RWPE2 (cell line): ENCODE data around the gene CASP5.
"Not testable (repeated sequence)": the region's sequence is repeated elsewhere in the genome, so short reads cannot be mapped to it uniquely, and the experiment has no call there.

Experiments used
- ATAC-seq: fragments of 200-7000 bp; cut with Tn5 transposase; 3 replicates; pipeline ENCODE4 v1.9.1; 2021; ENCODE audit warnings: low read depth
- DNase-seq: peaks from one replicate; pipeline ENCODE4 v3.0.0-alpha.2; 2020; ENCODE audit warnings: low spot score
- H3K27ac ChIP-seq: fragments of 450-650 bp; 2 replicates; pipeline ENCODE4 v1.5.1; 2017; ENCODE audit warnings: mild to moderate bottlenecking; ENCODE audit not compliant: poor library complexity, severe bottlenecking
- H3K27me3 ChIP-seq: fragments of 250-450 bp; sonication (Bioruptor Pico); 2 replicates; pipeline ENCODE4 v1.5.1; 2021; ENCODE audit warnings: mild to moderate bottlenecking, moderate library complexity; ENCODE audit not compliant: insufficient read depth, poor library complexity, severe bottlenecking
- H3K36me3 ChIP-seq: fragments of 250-450 bp; sonication (Bioruptor Pico); 2 replicates; pipeline ENCODE4 v1.5.1; 2020; ENCODE audit warnings: low read depth, mild to moderate bottlenecking, moderate library complexity
- H3K4me1 ChIP-seq: fragments of 250-450 bp; sonication (Bioruptor Pico); 2 replicates; pipeline ENCODE4 v1.5.1; 2021; ENCODE audit warnings: mild to moderate bottlenecking, moderate library complexity; ENCODE audit not compliant: insufficient read depth, poor library complexity, severe bottlenecking
- H3K4me3 ChIP-seq: fragments of 250-450 bp; sonication (Bioruptor Pico); 2 replicates; pipeline ENCODE4 v1.5.1; 2021; ENCODE audit warnings: mild to moderate bottlenecking, moderate library complexity; ENCODE audit not compliant: severe bottlenecking
- H3K9me3 ChIP-seq: fragments of 250-450 bp; sonication (Bioruptor Pico); 2 replicates; pipeline ENCODE4 v1.5.1; 2021; ENCODE audit warnings: mild to moderate bottlenecking, moderate library complexity; ENCODE audit not compliant: severe bottlenecking
- TF ChIP-seq, protein P1 (sequence below): fragments of 450-650 bp; IDR thresholded peaks from one replicate; pipeline ENCODE4 v1.5.1; 2017; ENCODE audit warnings: mild to moderate bottlenecking, moderate library complexity; ENCODE audit not compliant: poor library complexity, severe bottlenecking

The CASP5 gene

DNA sequence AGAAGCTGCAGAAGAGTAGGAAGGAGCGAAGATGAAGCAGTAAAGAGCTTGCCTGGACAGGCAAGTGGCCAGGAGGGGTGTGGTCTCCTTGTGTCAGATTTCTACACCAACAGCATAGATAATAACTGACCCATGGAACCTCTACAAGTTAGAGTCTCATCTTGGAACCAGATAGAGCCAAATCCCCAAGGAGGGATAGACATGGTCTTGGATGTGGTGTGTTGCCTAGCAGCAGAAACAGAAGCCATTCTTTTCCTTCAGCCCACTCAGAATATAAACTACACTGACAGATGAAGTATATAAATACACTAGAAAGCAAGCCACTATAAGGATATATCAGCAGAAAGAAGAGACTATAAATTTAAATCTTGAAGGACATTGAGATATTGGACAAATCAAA is 26.5 kb upstream of the CASP5 start:
- TF ChIP-seq, protein P1, sequence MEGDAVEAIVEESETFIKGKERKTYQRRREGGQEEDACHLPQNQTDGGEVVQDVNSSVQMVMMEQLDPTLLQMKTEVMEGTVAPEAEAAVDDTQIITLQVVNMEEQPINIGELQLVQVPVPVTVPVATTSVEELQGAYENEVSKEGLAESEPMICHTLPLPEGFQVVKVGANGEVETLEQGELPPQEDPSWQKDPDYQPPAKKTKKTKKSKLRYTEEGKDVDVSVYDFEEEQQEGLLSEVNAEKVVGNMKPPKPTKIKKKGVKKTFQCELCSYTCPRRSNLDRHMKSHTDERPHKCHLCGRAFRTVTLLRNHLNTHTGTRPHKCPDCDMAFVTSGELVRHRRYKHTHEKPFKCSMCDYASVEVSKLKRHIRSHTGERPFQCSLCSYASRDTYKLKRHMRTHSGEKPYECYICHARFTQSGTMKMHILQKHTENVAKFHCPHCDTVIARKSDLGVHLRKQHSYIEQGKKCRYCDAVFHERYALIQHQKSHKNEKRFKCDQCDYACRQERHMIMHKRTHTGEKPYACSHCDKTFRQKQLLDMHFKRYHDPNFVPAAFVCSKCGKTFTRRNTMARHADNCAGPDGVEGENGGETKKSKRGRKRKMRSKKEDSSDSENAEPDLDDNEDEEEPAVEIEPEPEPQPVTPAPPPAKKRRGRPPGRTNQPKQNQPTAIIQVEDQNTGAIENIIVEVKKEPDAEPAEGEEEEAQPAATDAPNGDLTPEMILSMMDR, result no peak
- H3K27me3 ChIP-seq, result no peaks in the 10 kb centered on the region
- no peak overlapping the region for H3K27ac ChIP-seq
- ATAC-seq, result no peak
- no peaks in the 10 kb centered on the region for H3K9me3 ChIP-seq
- no peaks in the 10 kb centered on the region for H3K36me3 ChIP-seq
- H3K4me1 ChIP-seq, result peaks cover 20% of the 10 kb centered on the region
- no peak overlapping the region for H3K4me3 ChIP-seq
- DNase-seq, result no peak

DNA sequence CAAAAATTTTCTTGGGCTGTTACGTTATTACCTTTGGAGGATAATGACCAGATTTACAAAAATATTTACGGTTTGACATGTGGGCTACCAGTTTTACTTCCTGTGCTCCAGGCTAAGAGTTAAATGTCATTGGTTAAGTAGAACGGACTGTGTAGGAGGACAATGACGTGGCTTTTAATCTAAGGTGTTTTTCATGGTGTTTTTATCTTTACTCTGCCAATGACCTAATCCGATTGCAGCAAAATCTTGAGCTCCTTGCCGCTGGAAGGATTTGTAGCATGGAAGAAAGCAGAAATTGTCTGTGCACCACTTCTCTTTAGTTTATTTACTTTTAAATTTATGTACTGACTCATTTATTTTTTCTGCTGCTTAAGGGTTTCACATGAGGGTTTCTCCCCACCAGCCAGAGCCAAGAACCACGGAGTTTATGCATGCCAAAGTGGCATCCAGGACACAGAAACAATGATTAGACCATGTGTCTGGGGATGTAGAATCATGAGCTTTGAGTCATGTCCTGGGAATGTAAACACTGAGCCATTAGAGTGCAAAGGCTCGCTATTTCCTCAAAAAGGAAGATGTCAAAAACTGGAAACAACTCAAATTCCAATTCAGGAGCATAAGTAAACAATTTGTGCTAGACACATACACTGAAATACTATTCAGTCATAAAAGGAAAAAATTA is 24.1 kb upstream of the CASP5 start:
- Histone ChIP-seq H3K27ac (peak overlapping the region; percentile 73), H3K36me3 (no peaks in the 10 kb centered on the region)
- TF ChIP-seq, protein P1, result no peak

DNA sequence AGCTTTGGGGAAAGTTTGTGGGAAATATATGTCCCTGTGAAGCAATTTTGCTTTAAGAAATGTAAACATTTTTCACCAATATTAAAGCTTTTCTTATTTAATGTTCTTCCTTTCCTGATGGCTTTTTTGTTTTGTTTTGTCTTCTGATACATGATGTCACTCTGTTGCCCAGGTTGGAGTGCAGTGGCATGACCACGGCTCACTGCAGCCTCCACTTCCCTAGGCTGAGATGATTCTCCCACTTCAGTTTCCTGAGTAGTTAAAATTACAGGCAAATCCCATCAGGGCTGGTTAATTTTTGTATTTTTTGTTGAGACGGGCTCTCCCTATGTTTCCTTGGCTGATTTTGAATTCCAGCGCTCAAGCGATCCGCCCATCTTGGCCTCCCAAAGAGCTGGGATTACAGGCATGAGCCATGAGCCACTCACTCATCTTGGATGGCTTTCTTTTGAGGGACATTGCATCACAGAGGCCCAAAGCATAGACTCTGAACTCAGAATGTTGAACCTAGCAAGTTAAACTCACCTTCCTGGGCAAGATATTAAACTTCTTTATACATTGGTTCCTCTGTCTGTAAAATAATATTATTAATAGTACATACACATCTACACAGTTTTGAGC is 22.8 kb upstream of the CASP5 start:
- Histone ChIP-seq H3K27me3 (no peaks in the 10 kb centered on the region), H3K4me1 (peaks cover 20% of the 10 kb centered on the region), H3K27ac (peak overlapping the region; percentile 73), H3K36me3 (no peaks in the 10 kb centered on the region), H3K4me3 (no peak overlapping the region), H3K9me3 (no peaks in the 10 kb centered on the region)
- ATAC-seq, result no peak
- DNase-seq, result no peak
- TF ChIP-seq, protein P1, result no peak

More for the DNA sequence above, 24.1 kb upstream of the CASP5 start:
- no peak overlapping the region for H3K4me3 ChIP-seq
- H3K4me1 ChIP-seq, result peaks cover 20% of the 10 kb centered on the region
- no peaks in the 10 kb centered on the region for H3K9me3 ChIP-seq
- no peaks in the 10 kb centered on the region for H3K27me3 ChIP-seq
- peak; percentile 61 for DNase-seq
- ATAC-seq, result peak; percentile 96

DNA sequence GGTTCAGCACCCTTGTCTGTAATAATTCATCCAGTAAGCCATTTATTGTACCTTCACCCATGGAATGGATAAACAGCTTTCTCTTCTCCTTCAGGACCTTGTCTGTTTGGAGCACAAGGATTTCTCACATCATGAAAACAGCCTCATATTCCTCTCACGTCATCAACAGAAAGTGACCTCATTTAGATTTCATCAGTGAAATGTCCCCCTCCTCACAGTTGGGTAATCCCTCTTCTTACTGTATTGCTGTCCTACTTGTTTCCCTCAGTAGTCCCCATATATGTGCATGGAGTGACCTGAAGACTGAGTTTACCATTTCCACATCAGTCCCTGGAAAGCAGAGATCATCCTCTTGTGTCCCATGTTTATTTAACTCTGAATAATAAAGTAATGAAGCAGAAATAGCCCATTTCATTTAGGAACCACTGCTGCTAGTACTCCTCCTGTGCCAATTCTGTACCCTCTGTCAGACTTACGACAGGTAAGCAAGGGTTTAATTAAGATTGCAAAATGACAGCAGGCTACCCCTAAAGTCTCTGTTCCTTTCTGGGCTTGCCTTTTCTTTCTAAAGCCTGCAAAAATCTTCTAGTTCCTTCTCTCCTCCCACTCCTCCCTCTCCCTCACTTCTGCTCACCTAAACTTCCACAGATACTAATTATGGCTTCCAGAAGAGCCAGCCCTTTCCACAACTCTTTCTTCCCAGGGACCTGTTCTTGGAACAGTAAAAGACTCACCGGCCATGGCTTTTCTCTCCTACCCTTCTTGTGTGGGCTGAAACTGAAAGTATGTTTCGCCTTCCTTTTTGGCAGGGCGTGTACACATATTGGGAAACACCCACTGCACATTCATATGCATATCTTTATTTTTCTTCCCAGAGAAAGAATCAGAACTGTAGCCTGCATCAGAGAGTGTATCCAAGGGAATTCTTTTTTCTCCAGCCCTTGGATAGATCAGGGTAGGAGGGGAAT is 21.9 kb upstream of the CASP5 start, which contains the start of gene CARD16:
TSS of gene CARD16 (minus strand) at position 779 of the 968 bp plus-strand sequence. CDS start at position 741, 38 bp downstream.
- not testable (repeated sequence) for H3K36me3 ChIP-seq, H3K9me3 ChIP-seq, H3K27me3 ChIP-seq, DNase-seq
- peak within 1 kb of the TSS; percentile 73 for H3K27ac ChIP-seq
- peaks cover 20% of the 10 kb centered on the region for H3K4me1 ChIP-seq
- peak; percentile 50 for ATAC-seq
- H3K4me3 ChIP-seq, result peak within 1 kb of the TSS; percentile 10

DNA sequence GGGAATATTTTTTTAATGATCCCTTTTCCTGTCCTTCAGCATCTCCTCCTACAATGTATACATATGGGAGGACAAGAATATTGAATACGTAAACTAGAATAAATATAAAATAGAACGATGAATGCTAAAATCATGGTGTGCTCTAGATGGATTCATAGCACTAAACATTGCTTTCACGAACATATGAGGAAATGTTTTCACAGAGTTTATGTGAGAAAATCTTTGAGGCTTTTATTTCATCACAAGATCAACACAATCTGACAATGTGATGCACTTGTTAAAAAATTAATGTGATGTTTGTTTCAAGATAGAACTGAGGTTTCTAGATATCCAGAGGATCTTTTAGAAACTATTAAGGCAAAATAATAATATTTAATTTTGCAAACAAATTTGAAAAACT is 19.2 kb upstream of the CASP5 start:
- H3K27me3 ChIP-seq, result no peaks in the 10 kb centered on the region
- H3K36me3 ChIP-seq, result no peaks in the 10 kb centered on the region
- DNase-seq (no peak), ATAC-seq (no peak)
- H3K9me3 ChIP-seq, result no peaks in the 10 kb centered on the region
- TF ChIP-seq, protein P1, result no peak
- peaks cover 16% of the 10 kb centered on the region for H3K4me1 ChIP-seq
- H3K4me3 ChIP-seq, result no peak overlapping the region
- H3K27ac ChIP-seq, result no peak overlapping the region
